ENCODE results near the gene ABCD1.

DNA sequence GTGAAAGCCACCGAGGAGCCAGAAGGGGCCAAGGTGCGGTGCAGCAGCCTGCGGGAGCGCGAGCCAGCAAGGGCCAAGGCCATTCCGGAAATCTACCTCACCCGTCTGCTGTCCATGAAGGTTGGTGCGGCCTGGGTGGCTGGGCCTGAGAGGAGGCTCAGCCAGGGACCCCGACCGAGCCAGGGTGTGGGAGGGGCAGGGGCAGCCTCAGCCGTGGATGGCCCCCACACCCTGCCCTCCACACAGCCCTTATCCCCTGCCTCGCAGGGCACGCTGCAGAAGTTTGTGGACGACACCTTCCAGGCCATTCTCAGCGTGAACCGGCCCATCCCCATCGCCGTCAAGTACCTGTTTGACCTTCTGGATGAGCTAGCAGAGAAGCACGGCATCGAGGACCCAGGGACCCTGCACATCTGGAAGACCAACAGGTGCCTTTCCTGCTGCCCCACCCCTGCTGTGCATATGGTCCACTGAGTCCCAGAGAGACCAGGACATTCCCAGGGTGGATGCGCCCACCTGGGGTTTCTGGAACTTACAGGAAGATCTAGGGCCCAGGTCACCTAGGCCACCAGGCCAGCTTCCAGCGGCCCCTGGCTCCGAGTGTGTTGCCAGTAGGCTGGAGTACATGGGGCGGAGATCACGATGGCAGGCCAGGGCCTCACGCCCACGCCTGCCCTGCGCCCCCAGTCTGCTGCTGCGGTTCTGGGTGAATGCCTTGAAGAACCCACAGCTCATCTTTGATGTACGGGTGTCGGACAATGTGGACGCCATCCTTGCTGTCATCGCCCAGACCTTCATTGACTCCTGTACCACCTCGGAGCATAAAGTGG, 52.8 kb downstream of the ABCD1 start:
- no peak for TF ChIP-seq POLR2AphosphoS5 (IDR thresholded peaks at IDR 0.05)
- TF ChIP-seq, protein P1, sequence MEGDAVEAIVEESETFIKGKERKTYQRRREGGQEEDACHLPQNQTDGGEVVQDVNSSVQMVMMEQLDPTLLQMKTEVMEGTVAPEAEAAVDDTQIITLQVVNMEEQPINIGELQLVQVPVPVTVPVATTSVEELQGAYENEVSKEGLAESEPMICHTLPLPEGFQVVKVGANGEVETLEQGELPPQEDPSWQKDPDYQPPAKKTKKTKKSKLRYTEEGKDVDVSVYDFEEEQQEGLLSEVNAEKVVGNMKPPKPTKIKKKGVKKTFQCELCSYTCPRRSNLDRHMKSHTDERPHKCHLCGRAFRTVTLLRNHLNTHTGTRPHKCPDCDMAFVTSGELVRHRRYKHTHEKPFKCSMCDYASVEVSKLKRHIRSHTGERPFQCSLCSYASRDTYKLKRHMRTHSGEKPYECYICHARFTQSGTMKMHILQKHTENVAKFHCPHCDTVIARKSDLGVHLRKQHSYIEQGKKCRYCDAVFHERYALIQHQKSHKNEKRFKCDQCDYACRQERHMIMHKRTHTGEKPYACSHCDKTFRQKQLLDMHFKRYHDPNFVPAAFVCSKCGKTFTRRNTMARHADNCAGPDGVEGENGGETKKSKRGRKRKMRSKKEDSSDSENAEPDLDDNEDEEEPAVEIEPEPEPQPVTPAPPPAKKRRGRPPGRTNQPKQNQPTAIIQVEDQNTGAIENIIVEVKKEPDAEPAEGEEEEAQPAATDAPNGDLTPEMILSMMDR (IDR thresholded peaks at IDR 0.05) = no peak
- no peak for TF ChIP-seq EP300 (IDR thresholded peaks at IDR 0.05)
- TF ChIP-seq POLR2A (IDR thresholded peaks at IDR 0.05) = no peak
